Liver (tissue), 9 donors: ENCODE measurements around the gene C9orf72. TPM values are rescaled to one million over a fixed set of nuclear protein-coding genes. Genes with fewer than 3 reads are reported as not detected.
A peak's percentile ranks its signal among the peaks of the same experiment; 100 is the strongest.

ENCODE experiments used
- DNase-seq: peaks from one replicate; pipeline ENCODE4 v3.0.0-alpha.2; 2017; ENCODE audit warnings: low spot score
- H3K27ac ChIP-seq, 2 donors: one replicate each; pipeline ENCODE4 v1.7.0; 2013; ENCODE audit warnings: inconsistent platforms in 2 of 2, low read length in 2 of 2, control low read depth in 1 of 2, low read depth in 1 of 2, mild to moderate bottlenecking in 1 of 2
- H3K27me3 ChIP-seq, 4 donors: one replicate each; pipeline versions ENCODE4 v1.6.1 to v1.7.0; 2013; ENCODE audit warnings: low read length in 3 of 4, inconsistent platforms in 1 of 4, mild to moderate bottlenecking in 1 of 4, moderate library complexity in 1 of 4; ENCODE audit not compliant: control insufficient read depth in 4 of 4, insufficient read depth in 4 of 4
- H3K36me3 ChIP-seq, 4 donors: one replicate each; pipeline versions ENCODE4 v1.6.1 to v1.7.0; 2013; ENCODE audit warnings: low read length in 3 of 4, mild to moderate bottlenecking in 3 of 4, low read depth in 1 of 4, moderate library complexity in 1 of 4; ENCODE audit not compliant: control insufficient read depth in 4 of 4, insufficient read depth in 3 of 4
- H3K4me1 ChIP-seq, 4 donors: one replicate each; pipeline versions ENCODE4 v1.6.1 to v1.7.0; 2013; ENCODE audit warnings: low read length in 3 of 4, mild to moderate bottlenecking in 3 of 4, moderate library complexity in 1 of 4; ENCODE audit not compliant: control insufficient read depth in 4 of 4, insufficient read depth in 4 of 4
- H3K4me3 ChIP-seq, 3 donors: one replicate each; pipeline versions ENCODE4 v1.6.1 to v1.7.0; 2013; ENCODE audit warnings: low read length in 3 of 3, control low read depth in 1 of 3, low read depth in 1 of 3, mild to moderate bottlenecking in 1 of 3
- H3K9ac ChIP-seq, 2 donors: one replicate each; pipeline ENCODE4 v1.7.0; 2013; ENCODE audit warnings: low read length in 2 of 2, mild to moderate bottlenecking in 2 of 2, moderate library complexity in 2 of 2, control low read depth in 1 of 2, low read depth in 1 of 2
- H3K9me3 ChIP-seq, 4 donors: one replicate each; pipeline versions ENCODE4 v1.6.1 to v1.7.0; 2013; ENCODE audit warnings: low read length in 3 of 4; ENCODE audit not compliant: control insufficient read depth in 4 of 4
- ATF3 ChIP-seq: IDR thresholded peaks from 2 replicates; pipeline ENCODE4 v1.6.1; 2016; ENCODE audit warnings: antibody characterized with exemption
- CTCF ChIP-seq: fragments of 150-350 bp; IDR thresholded peaks from 2 replicates; pipeline ENCODE4 v1.5.1; 2017; ENCODE audit warnings: improper control_type of control experiment, low read depth, low read length; ENCODE audit not compliant: missing input control
- FOXA1 ChIP-seq: IDR thresholded peaks from 2 replicates; pipeline ENCODE4 v1.6.1; 2016; ENCODE audit warnings: antibody characterized with exemption
- FOXA2 ChIP-seq: IDR thresholded peaks from 2 replicates; pipeline ENCODE4 v1.6.1; 2016; ENCODE audit warnings: antibody characterized with exemption
- GABPA ChIP-seq, 2 donors: IDR thresholded peaks in 1 of 2; conservative IDR thresholded peaks in 1 of 2; 2 replicates each; pipeline ENCODE4 v1.6.1; 2016; ENCODE audit warnings: antibody characterized with exemption in 2 of 2, mild to moderate bottlenecking in 1 of 2, moderate library complexity in 1 of 2
- HNF4A ChIP-seq, 2 donors: conservative IDR thresholded peaks; 2 replicates each; pipeline ENCODE4 v1.6.1; 2016; ENCODE audit warnings: antibody characterized with exemption in 2 of 2, mild to moderate bottlenecking in 2 of 2
- HNF4G ChIP-seq: IDR thresholded peaks from 2 replicates; pipeline ENCODE4 v1.6.1; 2016; ENCODE audit warnings: antibody characterized with exemption
- MAX ChIP-seq: IDR thresholded peaks from 2 replicates; pipeline ENCODE4 v1.6.1; 2016; ENCODE audit warnings: antibody characterized with exemption
- RAD21 ChIP-seq, 2 donors: IDR thresholded peaks; 2 replicates each; pipeline ENCODE4 v1.6.1; 2016; ENCODE audit warnings: antibody characterized with exemption in 2 of 2, mild to moderate bottlenecking in 2 of 2
- REST ChIP-seq: IDR thresholded peaks from 2 replicates; pipeline ENCODE4 v1.6.1; 2016; ENCODE audit warnings: antibody characterized with exemption, mild to moderate bottlenecking
- SP1 ChIP-seq: IDR thresholded peaks from 2 replicates; pipeline ENCODE4 v1.6.1; 2018; ENCODE audit warnings: antibody characterized with exemption, mild to moderate bottlenecking
- ZBTB33 ChIP-seq: IDR thresholded peaks from 2 replicates; pipeline ENCODE4 v1.6.1; 2016; ENCODE audit warnings: antibody characterized with exemption
- WGBS: extraction: QIAGEN DNeasy Blood & Tissue Kit; methylation state at CpG from one replicate; pipeline ENCODE4 v1.1.7; 2013; 5-methylcytosine and 5-hydroxymethylcytosine counted together
- polyA plus RNA-seq, 2 donors: library from polyadenylated mRNA; stranded (reverse) in 1 of 2; unstranded in 1 of 2; fragments of 200-250 nt in 1 of 2; fragments of >200 nt in 1 of 2; fragmentation: Nextera tagmentation in 1 of 2; extraction: Ambion mirVana in 1 of 2; gene quantifications; one replicate each; pipeline versions ENCODE4 v1.2.1 to v1.2.3, GENCODE V29; 2013 to 2015
- total RNA-seq, 2 donors: library from RNA; depleted of rRNA; stranded (reverse); fragments of >200 nt; gene quantifications; one replicate each; pipeline ENCODE4 v1.2.3, GENCODE V29; 2014
- donor health status: healthy.
- donor health status: healthy.
- donor health status: healthy.
- donor health status: healthy.
- donor health status: healthy.

Gene C9orf72
- total and polyA plus RNA-seq, 4 donors = 2.8 to 14.1 (median 8.6) TPM

GRCh38 chr9:27537756-27538155 lies 35.5 kb downstream of the C9orf72 start (continued):
- TF ChIP-seq RAD21 (IDR thresholded peaks at IDR 0.05) = no peak

- H3K9ac ChIP-seq = no peak overlapping the region
- DNase-seq = no peak
- H3K9me3 ChIP-seq = no peaks in the 10 kb centered on the region
- H3K27ac ChIP-seq = no peak overlapping the region
- WGBS = 40% methylated on average over 7 of the region's 7 CpGs
- H3K27me3 ChIP-seq = no peaks in the 10 kb centered on the region
- peaks cover 0 to 2% (median 0%) of the 10 kb centered on the region in 4 donors for H3K36me3 ChIP-seq
- H3K4me1 ChIP-seq = peaks cover 7 to 38% (median 23%) of the 10 kb centered on the region in 4 donors
- no peak overlapping the region for H3K4me3 ChIP-seq
- TF ChIP-seq FOXA1 (no peak), SP1 (no peak), FOXA2 (no peak), ATF3 (no peak), HNF4A (conservative IDR thresholded peaks at IDR 0.05) (peak in 1 of 2 donors; percentile 41)
Measured at GRCh38 chr9:27537027-27537435, 36.2 kb downstream of the C9orf72 start.

GRCh38 chr9:27536168-27536567 lies 37.1 kb downstream of the C9orf72 start:
- Histone ChIP-seq H3K36me3 (peaks cover 0 to 2% (median 0%) of the 10 kb centered on the region in 4 donors), H3K4me3 (no peak overlapping the region), H3K9ac (no peak overlapping the region), H3K4me1 (peaks cover 7 to 44% (median 27%) of the 10 kb centered on the region in 4 donors), H3K27ac (no peak overlapping the region), H3K9me3 (no peaks in the 10 kb centered on the region), H3K27me3 (no peaks in the 10 kb centered on the region)
- TF ChIP-seq GABPA (IDR thresholded peaks at IDR 0.05 in 1 of 2, conservative IDR thresholded peaks at IDR 0.05 in 1 of 2) (no peak), MAX (no peak), ZBTB33 (no peak), SP1 (no peak), HNF4G (no peak), HNF4A (conservative IDR thresholded peaks at IDR 0.05) (no peak), CTCF (no peak)
- DNase-seq = no peak
- 73% methylated on average over 3 of the region's 3 CpGs for WGBS

GRCh38 chr9:27535701-27536118 lies 37.6 kb downstream of the C9orf72 start:
- Histone ChIP-seq H3K27ac (no peak overlapping the region), H3K27me3 (no peaks in the 10 kb centered on the region), H3K9ac (no peak overlapping the region), H3K4me1 (peaks cover 7 to 40% (median 26%) of the 10 kb centered on the region in 4 donors), H3K9me3 (no peaks in the 10 kb centered on the region), H3K4me3 (no peak overlapping the region), H3K36me3 (peaks cover 0 to 2% (median 0%) of the 10 kb centered on the region in 4 donors)
- DNase-seq = no peak
- TF ChIP-seq FOXA2 = no peak
- no peak for TF ChIP-seq GABPA (IDR thresholded peaks at IDR 0.05 in 1 of 2, conservative IDR thresholded peaks at IDR 0.05 in 1 of 2)
- TF ChIP-seq MAX = no peak
- no peak for TF ChIP-seq REST
- 86% methylated on average over 3 of the region's 3 CpGs for WGBS
